K562 (cell line): ENCODE data around the gene NUDT22. TPM values are rescaled to one million over a fixed set of nuclear protein-coding genes. Genes with fewer than 3 reads are reported as not detected.

ENCODE experiments used
- ATAC-seq: fragments of 200-7000 bp; cut with Tn5 transposase; 3 replicates; pipeline ENCODE4 v1.9.1; 2020; ENCODE audit warnings: moderate library complexity
- BruUV-seq: library from RNA; stranded (reverse); fragments of 400-500 nt; replicated peaks from 2 replicates; lab custom pipeline; 2021; lab: Mats Ljungman, UMichigan
- CTCF ChIA-PET: fragments of 300-600 bp; formaldehyde crosslinking; extraction: SDS; loops from one replicate; lab custom pipeline; 2021; ENCODE audit warnings: low intra/inter-chr PET ratio; lab: Yijun Ruan, JAX
- POLR2A ChIA-PET: fragments of 300-600, 350-650 bp; sonication (Branson Sonifier 250); formaldehyde crosslinking; extraction: SDS; loops from one replicate; lab custom pipeline; 2021; ENCODE audit warnings: antibody characterized with exemption, inconsistent platforms; lab: Yijun Ruan, JAX
- DNase-seq, 4 experiments: peaks; one replicate each; pipeline versions ENCODE4 v3.0.0 to v3.0.0-alpha.2; 2011 to 2018; ENCODE audit warnings: low spot score in 3 of 4, mixed read lengths in 3 of 4; ENCODE audit errors: extremely low read depth in 1 of 4
- FAIRE-seq: peaks from 2 replicates; lab custom pipeline; 2011; peaks lifted over from hg19 to GRCh38; lab: Jason Lieb, UNC
- H2AFZ ChIP-seq: 2 replicates; pipeline ENCODE4 v1.6.0; 2011; ENCODE audit warnings: low read depth, low read length, control low read depth, inconsistent platforms
- H3K27ac ChIP-seq: fragments of 200-600 bp; 3 replicates; pipeline ENCODE4 v1.8.0; 2011; ENCODE audit warnings: low read depth, mild to moderate bottlenecking, control low read depth, inconsistent platforms, low read length, moderate library complexity, mixed read lengths; ENCODE audit errors: extremely low read depth
- H3K27me3 ChIP-seq, 2 experiments: fragments of 300-600 bp in 1 of 2; 2 replicates in 1 of 2; 3 replicates in 1 of 2; pipeline versions ENCODE4 v1.6.0 to v1.8.0; 2011; ENCODE audit warnings: inconsistent platforms in 2 of 2, low read length in 2 of 2, mild to moderate bottlenecking in 1 of 2, mixed read lengths in 1 of 2, moderate library complexity in 1 of 2; ENCODE audit not compliant: control insufficient read depth in 2 of 2, insufficient read depth in 2 of 2
- H3K36me3 ChIP-seq: fragments of 300-600 bp; 3 replicates; pipeline ENCODE4 v1.8.0; 2011; ENCODE audit warnings: mild to moderate bottlenecking, low read length, inconsistent platforms; ENCODE audit not compliant: control insufficient read depth, insufficient read depth
- H3K4me1 ChIP-seq, 2 experiments: fragments of 200-600 bp in 1 of 2; replicated peaks in 1 of 2; 2 replicates in 1 of 2; 3 replicates in 1 of 2; pipeline versions ENCODE4 v1.5.1 to v1.8.0; 2011; ENCODE audit warnings: inconsistent platforms in 2 of 2, low read length in 2 of 2, mild to moderate bottlenecking in 1 of 2, mixed read lengths in 1 of 2, moderate library complexity in 1 of 2; ENCODE audit not compliant: control insufficient read depth in 2 of 2, insufficient read depth in 2 of 2
- H3K4me2 ChIP-seq: 2 replicates; pipeline ENCODE4 v1.6.1; 2011; ENCODE audit warnings: low read length, control low read depth, inconsistent platforms, mixed read lengths; ENCODE audit not compliant: insufficient read depth
- H3K4me3 ChIP-seq: fragments of 200-600 bp; sonication (generic), shearing (Covaris generic); 2 replicates; pipeline ENCODE4 v1.5.1; 2016; ENCODE audit warnings: control low read depth, inconsistent platforms
- H3K79me2 ChIP-seq: fragments of 200-600 bp; 3 replicates; pipeline ENCODE4 v1.8.0; 2011; ENCODE audit warnings: low read length, inconsistent platforms; ENCODE audit not compliant: control insufficient read depth, insufficient read depth
- H3K9ac ChIP-seq, 2 experiments: 2 replicates each; pipeline versions ENCODE4 v1.6.0 to v1.6.1; 2011; ENCODE audit warnings: low read depth in 2 of 2, low read length in 2 of 2, control low read depth in 1 of 2, inconsistent platforms in 1 of 2, mild to moderate bottlenecking in 1 of 2, mixed read lengths in 1 of 2; ENCODE audit not compliant: insufficient read depth in 1 of 2
- H3K9me1 ChIP-seq: one replicate; pipeline ENCODE4 v1.6.0; 2011; ENCODE audit warnings: inconsistent platforms, mild to moderate bottlenecking, low read length, moderate library complexity; ENCODE audit not compliant: control insufficient read depth, insufficient read depth
- H3K9me3 ChIP-seq: replicated peaks from 2 replicates; pipeline ENCODE4 v1.5.1; 2011; ENCODE audit warnings: low read depth, low read length, inconsistent platforms; ENCODE audit not compliant: control insufficient read depth, insufficient read depth
- H4K20me1 ChIP-seq: replicated peaks from 2 replicates; pipeline ENCODE4 v1.6.1; 2011; ENCODE audit warnings: low read length, inconsistent platforms, mixed read lengths; ENCODE audit not compliant: control insufficient read depth, insufficient read depth
- ASH1L ChIP-seq: fragments of 450-650 bp; IDR thresholded peaks from 2 replicates; pipeline ENCODE4 v1.6.1; 2018; ENCODE audit warnings: borderline replicate concordance, mild to moderate bottlenecking, low read depth; ENCODE audit not compliant: partially characterized antibody
- ATF3 ChIP-seq, 2 experiments: fragments of 450-650 bp in 1 of 2; sonication (generic) in 1 of 2; formaldehyde crosslinking in 1 of 2; IDR thresholded peaks in 1 of 2; conservative IDR thresholded peaks in 1 of 2; 2 replicates each; pipeline versions ENCODE4 v1.6.1 to v1.8.1; 2016 to 2023; ENCODE audit warnings: mild to moderate bottlenecking in 2 of 2, moderate library complexity in 2 of 2, inconsistent platforms in 1 of 2, missing genetic modification reagents in 1 of 2
- CAMTA2 ChIP-seq: fragments of 250-450 bp; sonication (Bioruptor Pico); conservative IDR thresholded peaks from 2 replicates; pipeline ENCODE4 v1.5.1; 2022
- CEBPZ ChIP-seq: fragments of 150-350 bp; IDR thresholded peaks from 2 replicates; pipeline ENCODE4 v1.6.1; 2014; ENCODE audit warnings: low read depth, mild to moderate bottlenecking, low read length, borderline replicate concordance
- CREM ChIP-seq: IDR thresholded peaks from 2 replicates; pipeline ENCODE4 v1.6.1; 2014; ENCODE audit warnings: antibody characterized with exemption, low read depth
- FOXK2 ChIP-seq, 2 experiments: fragments of 450-650 bp; IDR thresholded peaks in 1 of 2; conservative IDR thresholded peaks in 1 of 2; 2 replicates each; pipeline ENCODE4 v1.6.1; 2016; ENCODE audit warnings: low read depth in 2 of 2, mild to moderate bottlenecking in 1 of 2
- MECOM ChIP-seq: fragments of 250-450 bp; sonication (Bioruptor Pico); IDR thresholded peaks from 2 replicates; pipeline ENCODE4 v1.8.0; 2022; ENCODE audit warnings: inconsistent platforms
- RBFOX2 ChIP-seq: fragments of 200-400 bp; formaldehyde crosslinking; IDR thresholded peaks from 2 replicates; pipeline ENCODE4 v1.6.1; 2017; ENCODE audit warnings: low read depth, mild to moderate bottlenecking, low read length, moderate library complexity
- SMAD1 ChIP-seq: fragments of 150-350 bp; IDR thresholded peaks from 2 replicates; pipeline ENCODE4 v1.6.1; 2014; ENCODE audit warnings: low read length, low read depth; ENCODE audit not compliant: partially characterized antibody
- SUPT5H ChIP-seq: fragments of 450-650 bp; IDR thresholded peaks from 2 replicates; pipeline ENCODE4 v1.6.1; 2016
- ZNF639 ChIP-seq, 2 experiments: fragments of 200-800 bp in 1 of 2; sonication (Bioruptor generic) in 1 of 2; sonication (generic) in 1 of 2; formaldehyde crosslinking in 1 of 2; IDR thresholded peaks in 1 of 2; conservative IDR thresholded peaks in 1 of 2; 2 replicates each; pipeline versions ENCODE4 v1.5.0 to v1.6.1; 2016 to 2020; ENCODE audit warnings: missing compliant biosample characterization in 1 of 2, missing genetic modification characterization in 1 of 2, missing genetic modification reagents in 1 of 2
- WGBS: fragments of 100-300 bp; shearing (Covaris generic); methylation state at CpG from one replicate; pipeline ENCODE4 v1.1.6; 2016; ENCODE audit warnings: low coverage, mixed read lengths; ENCODE audit not compliant: insufficient coverage; ENCODE audit errors: missing lambda C conversion rate; 5-methylcytosine and 5-hydroxymethylcytosine counted together
- in situ Hi-C: fragments of 300-500 bp; cut with MboI; formaldehyde crosslinking; loops from 4 replicates; pipeline ENCODE4 v1.15.0; 2018; ENCODE audit warnings: inconsistent platforms, mixed read lengths
- intact Hi-C: fragments of 100-400 bp; cut with micrococcal nuclease; formaldehyde crosslinking; loops from 2 replicates; pipeline ENCODE4 v1.14.2; 2022
- polyA plus RNA-seq, 8 experiments: library from polyadenylated mRNA; depleted of rRNA in 4 of 8; stranded (reverse) in 5 of 8; unstranded in 3 of 8; fragments of >200 nt; fragmentation: Nextera tagmentation in 2 of 8; fragmentation: Illumina TruSeq in 1 of 8; extraction: Ambion mirVana in 2 of 8; extraction: Trizol in 1 of 8; gene quantifications; 2 replicates each; pipeline versions ENCODE4 v1.2.1 to v1.2.3, GENCODE V29; 2011 to 2014; ENCODE audit warnings: inconsistent platforms in 1 of 8, missing spikeins in 1 of 8
- total RNA-seq, 7 experiments: library from RNA; depleted of rRNA in 6 of 7; stranded (reverse); fragments of >200 nt in 6 of 7; fragmentation: Illumina TruSeq in 2 of 7; extraction: Trizol in 2 of 7; gene quantifications; 2 replicates each; pipeline versions ENCODE4 v1.2.1 to v1.2.3, GENCODE V29; 2011 to 2021; ENCODE audit warnings: low replicate concordance in 1 of 7

Gene NUDT22
- total and polyA plus RNA-seq, 9 of the 15 experiments (the other 6 are each of a cell fraction or from before 2014, with no cell fraction given): 6.3 to 92.6 (median 37.4) TPM

GRCh38 chr11:64241491-64242374, 15.7 kb downstream of the NUDT22 start (continued):
- TF ChIP-seq FOXK2 (conservative IDR thresholded peaks at IDR 0.05 in 1 of 2, IDR thresholded peaks at IDR 0.05 in 1 of 2; ENCODE audit: low read depth in 2 of 2) (no peak), ASH1L (no peak)

GRCh38 chr11:64243236-64243854, 17.3 kb downstream of the NUDT22 start:
- intact Hi-C loops (loop anchor here (10.0 kb wide), 1 partner anchor 61 kb away; the partner anchor contains the start of genes CATSPERZ and ESRRA), in situ Hi-C loops (no loop called here)
- peak overlapping the region; percentile 95 for H3K27ac ChIP-seq
- BruUV-seq: no TSS peak
- H3K4me2 ChIP-seq: peak overlapping the region; percentile 92
- ATAC-seq (no peak), FAIRE-seq (no peak), DNase-seq (peak in 1 of 4 experiments; percentile 51)
- H2AFZ ChIP-seq: no peak overlapping the region
- 67% methylated on average over 8 of the region's 8 CpGs for whole genome bisulfite sequencing
- peaks cover 60% of the 10 kb centered on the region for H3K79me2 ChIP-seq
- H4K20me1 ChIP-seq: 0 out of 2 replicates have a peak, but pooled peaks cover 3% of the 10 kb centered on the region
- H3K27me3 ChIP-seq: no peaks in the 10 kb centered on the region
- H3K4me1 ChIP-seq: peaks cover 34 to 79% of the 10 kb centered on the region in 2 experiments
- ChIA-PET CTCF (no interaction called here), POLR2A (interaction anchor here (0.7 to 7.8 kb wide), 13 partner anchors 8 to 135 kb away, joined by 3 to 58 read pairs (median 3); partner anchors contain the start of genes NUDT22, PLCB3 and TRPT1)
- peak overlapping the region; percentile 99; the same call in 1 of the 2 replicates for H3K4me3 ChIP-seq
- no peaks in the 10 kb centered on the region for H3K9me1 ChIP-seq
- H3K36me3 ChIP-seq: peaks cover 57% of the 10 kb centered on the region
- H3K9ac ChIP-seq: peak overlapping the region; percentile 91 to 97
- H3K9me3 ChIP-seq: no peaks in the 10 kb centered on the region
- TF ChIP-seq CEBPZ: no peak
- no peak for TF ChIP-seq CAMTA2 (CRISPR knock-in tag)
- no peak for TF ChIP-seq SMAD1
- TF ChIP-seq ATF3 (IDR thresholded peaks at IDR 0.05): peak; percentile 40; the same call in 1 of the 2 replicates
- no peak for TF ChIP-seq ATF3 (CRISPR knock-in tag; conservative IDR thresholded peaks at IDR 0.05)
- peak; percentile 51 for TF ChIP-seq SUPT5H
- TF ChIP-seq CREM: no peak
- peak; percentile 52; the same call in 1 of the 2 replicates for TF ChIP-seq RBFOX2
- 0 out of 4 replicates have a peak, but pooled peaks of 1 of the 2 experiments have one; percentile 31 for TF ChIP-seq ZNF639 (CRISPR knock-in tag; conservative IDR thresholded peaks at IDR 0.05 in 1 of 2, IDR thresholded peaks at IDR 0.05 in 1 of 2)
- no peak for TF ChIP-seq MECOM
